ENCODE data around the gene TBX15.

The TBX15 gene

GRCh38 chr1:118984722-118985639, 3.2 kb downstream of the TBX15 start:
- DNase-seq (ENCODE audit: low read depth in 2 of 2), result no peak

GRCh38 chr1:118984086-118984721, 3.9 kb downstream of the TBX15 start:
- DNase-seq (ENCODE audit: low read depth in 2 of 2), result no peak

GRCh38 chr1:118983558-118984041, 4.5 kb downstream of the TBX15 start:
- DNase-seq (ENCODE audit: low read depth in 2 of 2), result no peak

GRCh38 chr1:118982821-118983557, 5.2 kb downstream of the TBX15 start:
- no peak for DNase-seq (ENCODE audit: low read depth in 2 of 2)

GRCh38 chr1:118982266-118982665, 5.9 kb downstream of the TBX15 start:
- no peak for DNase-seq (ENCODE audit: low read depth in 2 of 2)

- no peak for DNase-seq (ENCODE audit: low read depth in 2 of 2)
These were observed 6.7 kb downstream of the TBX15 start for GRCh38 chr1:118981436-118981835.

GRCh38 chr1:118979754-118980575, 8.2 kb downstream of the TBX15 start:
- DNase-seq (ENCODE audit: low read depth in 2 of 2), result no peak

GRCh38 chr1:118978914-118979701, 9.0 kb downstream of the TBX15 start:
- DNase-seq (ENCODE audit: low read depth in 2 of 2), result no peak

GRCh38 chr1:118977600-118977999, 10.5 kb downstream of the TBX15 start:
- no peak for DNase-seq (ENCODE audit: low read depth in 2 of 2)

GRCh38 chr1:118974661-118975060, 13.5 kb downstream of the TBX15 start:
- DNase-seq (ENCODE audit: low read depth in 2 of 2), result no peak

GRCh38 chr1:118973531-118974137, 14.5 kb downstream of the TBX15 start:
- DNase-seq (ENCODE audit: low read depth in 2 of 2), result no peak

- no peak for DNase-seq (ENCODE audit: low read depth in 2 of 2)
These were observed 15.1 kb downstream of the TBX15 start for GRCh38 chr1:118973032-118973431.

GRCh38 chr1:118970451-118970850, 17.7 kb downstream of the TBX15 start:
- DNase-seq (ENCODE audit: low read depth in 2 of 2), result no peak

- DNase-seq (ENCODE audit: low read depth in 2 of 2), result no peak
These were observed 24.4 kb downstream of the TBX15 start for GRCh38 chr1:118963456-118964430.

- DNase-seq (ENCODE audit: low read depth in 2 of 2), result no peak
These were observed 25.0 kb downstream of the TBX15 start for GRCh38 chr1:118963138-118963455.

GRCh38 chr1:118961156-118961555, 27.0 kb downstream of the TBX15 start:
- no peak for DNase-seq (ENCODE audit: low read depth in 2 of 2)

- no peak for DNase-seq (ENCODE audit: low read depth in 2 of 2)
These were observed 27.5 kb downstream of the TBX15 start for GRCh38 chr1:118960567-118961136.

- no peak for DNase-seq (ENCODE audit: low read depth in 2 of 2)
These were observed 28.0 kb downstream of the TBX15 start for GRCh38 chr1:118960026-118960561.
